GM12878 (cell line): ENCODE results near the gene SMPD2. TPM values are rescaled to one million over a fixed set of nuclear protein-coding genes. Genes with fewer than 3 reads are reported as not detected.

Experiments used
- ATAC-seq: fragments of 200-7000 bp; cut with Tn5 transposase; 3 replicates; pipeline ENCODE4 v1.9.1; 2020; ENCODE audit warnings: mild to moderate bottlenecking, moderate library complexity
- BruUV-seq: library from RNA; stranded (reverse); fragments of 400-500 nt; replicated peaks from 2 replicates; lab custom pipeline; 2021; lab: Mats Ljungman, UMichigan
- CTCF ChIA-PET: fragments of 300-600 bp; sonication (Branson Sonifier 250); formaldehyde crosslinking; extraction: SDS; loops from one replicate; lab custom pipeline; 2021; ENCODE audit warnings: inconsistent platforms; lab: Yijun Ruan, JAX
- POLR2A ChIA-PET: fragments of 350-600 bp; formaldehyde crosslinking; extraction: SDS; loops from one replicate; lab custom pipeline; 2021; ENCODE audit warnings: inconsistent platforms; lab: Charles Lee
- RAD21 ChIA-PET: fragments of 300-600 bp; sonication (Branson Sonifier 250); formaldehyde crosslinking; loops from one replicate; lab custom pipeline; 2023; ENCODE audit warnings: antibody characterized with exemption; ENCODE audit not compliant: unreplicated experiment; lab: Charles Lee
- SMC1A ChIA-PET: fragments of 300-600 bp; sonication (Branson Sonifier 250); formaldehyde crosslinking; loops from one replicate; lab custom pipeline; 2023; ENCODE audit not compliant: unreplicated experiment, uncharacterized antibody; lab: Charles Lee
- DNase-seq: peaks from one replicate; pipeline ENCODE4 v3.0.0-alpha.2; 2011; ENCODE audit warnings: low read depth, low spot score
- FAIRE-seq: peaks from 3 replicates; lab custom pipeline; 2011; peaks lifted over from hg19 to GRCh38; lab: Jason Lieb, UNC
- H2AFZ ChIP-seq: 2 replicates; pipeline ENCODE4 v1.6.0; 2011; ENCODE audit warnings: low read depth, low read length, control low read depth; ENCODE audit not compliant: control insufficient read depth
- H3K27ac ChIP-seq: 2 replicates; pipeline ENCODE4 v1.5.1; 2011; ENCODE audit warnings: control low read depth; ENCODE audit not compliant: control insufficient read depth, insufficient read depth
- H3K27me3 ChIP-seq, 2 experiments: replicated peaks in 1 of 2; 2 replicates each; pipeline versions ENCODE4 v1.6.0 to v1.6.1; 2011; ENCODE audit warnings: low read length in 1 of 2; ENCODE audit not compliant: control insufficient read depth in 2 of 2, insufficient read depth in 2 of 2
- H3K36me3 ChIP-seq, 2 experiments: 2 replicates each; pipeline ENCODE4 v1.5.1; 2011; ENCODE audit warnings: low read length in 1 of 2; ENCODE audit not compliant: control insufficient read depth in 2 of 2, insufficient read depth in 2 of 2
- H3K4me1 ChIP-seq: 2 replicates; pipeline ENCODE4 v1.6.1; 2011; ENCODE audit warnings: mild to moderate bottlenecking, low read length, moderate library complexity, mixed read lengths; ENCODE audit not compliant: control insufficient read depth, insufficient read depth
- H3K4me2 ChIP-seq: 2 replicates; pipeline ENCODE4 v1.6.0; 2011; ENCODE audit warnings: control low read depth; ENCODE audit not compliant: control insufficient read depth, insufficient read depth
- H3K4me3 ChIP-seq: fragments of 200-600 bp; sonication (generic); 2 replicates; pipeline ENCODE4 v1.5.1; 2016
- H3K79me2 ChIP-seq: 2 replicates; pipeline ENCODE4 v1.6.0; 2011; ENCODE audit warnings: low read length; ENCODE audit not compliant: control insufficient read depth, insufficient read depth
- H3K9ac ChIP-seq: 2 replicates; pipeline ENCODE4 v1.8.0; 2011; ENCODE audit warnings: low read length, control low read depth, mixed read lengths; ENCODE audit not compliant: control insufficient read depth, insufficient read depth
- H3K9me3 ChIP-seq: replicated peaks from 3 replicates; pipeline ENCODE4 v1.5.1; 2011; ENCODE audit warnings: mild to moderate bottlenecking, low read length; ENCODE audit not compliant: control insufficient read depth, insufficient read depth
- H4K20me1 ChIP-seq: 2 replicates; pipeline ENCODE4 v1.6.0; 2011; ENCODE audit not compliant: control insufficient read depth, insufficient read depth
- BHLHE40 ChIP-seq, 2 experiments: fragments of 450-650 bp in 1 of 2; IDR thresholded peaks; 2 replicates each; pipeline ENCODE4 v1.6.1; 2011 to 2017; ENCODE audit warnings: low read depth in 2 of 2, borderline replicate concordance in 1 of 2, improper control_type of control experiment in 1 of 2, low read length in 1 of 2, mild to moderate bottlenecking in 1 of 2
- EGR1 ChIP-seq, 2 experiments: IDR thresholded peaks; 1 replicate in 1 of 2; 2 replicates in 1 of 2; pipeline ENCODE4 v1.6.1; 2011 to 2012; ENCODE audit warnings: low read depth in 2 of 2, low read length in 2 of 2, borderline replicate concordance in 1 of 2, mild to moderate bottlenecking in 1 of 2, moderate library complexity in 1 of 2
- IKZF2 ChIP-seq, 2 experiments: fragments of 450-650 bp; IDR thresholded peaks; 2 replicates each; pipeline ENCODE4 v1.6.1; 2017; ENCODE audit warnings: mild to moderate bottlenecking in 2 of 2, moderate library complexity in 2 of 2
- KLF5 ChIP-seq: fragments of 450-650 bp; IDR thresholded peaks from 2 replicates; pipeline ENCODE4 v1.6.1; 2014; ENCODE audit warnings: mild to moderate bottlenecking; ENCODE audit not compliant: partially characterized antibody
- LARP7 ChIP-seq: fragments of 450-650 bp; IDR thresholded peaks from 2 replicates; pipeline ENCODE4 v1.6.1; 2017; ENCODE audit warnings: mild to moderate bottlenecking
- MYB ChIP-seq: fragments of 150-350 bp; IDR thresholded peaks from 2 replicates; pipeline ENCODE4 v1.6.1; 2014; ENCODE audit warnings: mild to moderate bottlenecking, low read depth, low read length, borderline replicate concordance
- POLR2AphosphoS5 ChIP-seq: IDR thresholded peaks from 2 replicates; pipeline ENCODE4 v1.6.1; 2011; ENCODE audit warnings: mild to moderate bottlenecking, low read length, inconsistent platforms
- RCOR1 ChIP-seq: conservative IDR thresholded peaks from 2 replicates; pipeline ENCODE4 v1.6.1; 2012; ENCODE audit warnings: low read depth, low read length, improper control_type of control experiment
- RUNX3 ChIP-seq: IDR thresholded peaks from 2 replicates; pipeline ENCODE4 v1.6.1; 2012; ENCODE audit warnings: low read length, inconsistent platforms
- SIX5 ChIP-seq: IDR thresholded peaks from 2 replicates; pipeline ENCODE4 v1.6.1; 2011; ENCODE audit warnings: mild to moderate bottlenecking, low read depth, low read length, moderate library complexity; ENCODE audit not compliant: severe bottlenecking
- SMAD1 ChIP-seq: fragments of 450-650 bp; IDR thresholded peaks from 2 replicates; pipeline ENCODE4 v1.6.1; 2018; ENCODE audit warnings: mild to moderate bottlenecking, low read depth; ENCODE audit not compliant: partially characterized antibody
- STAT1 ChIP-seq: fragments of 450-650 bp; conservative IDR thresholded peaks from 2 replicates; pipeline ENCODE4 v1.6.1; 2014; ENCODE audit warnings: antibody characterized with exemption, mild to moderate bottlenecking
- TCF3 ChIP-seq: IDR thresholded peaks from 2 replicates; pipeline ENCODE4 v1.6.1; 2012; ENCODE audit warnings: low read depth, mild to moderate bottlenecking, low read length, borderline replicate concordance; ENCODE audit not compliant: insufficient read depth
- WGBS: methylation state at CpG from one replicate; pipeline ENCODE4 v1.1.6; 2016; ENCODE audit warnings: low lambda C conversion rate; ENCODE audit not compliant: insufficient replicate concordance, insufficient coverage; ENCODE audit errors: missing lambda C conversion rate; 5-methylcytosine and 5-hydroxymethylcytosine counted together
- in situ Hi-C: fragments of 300-500 bp; cut with MboI; formaldehyde crosslinking; loops from 9 replicates; pipeline ENCODE4 v1.14.3; 2018; ENCODE audit warnings: mixed read lengths
- intact Hi-C: fragments of 100-400 bp; cut with micrococcal nuclease; formaldehyde crosslinking; loops from one replicate; pipeline ENCODE4 v1.14.2; 2022; ENCODE audit not compliant: unreplicated experiment
- polyA plus RNA-seq, 11 experiments: library from polyadenylated mRNA; depleted of rRNA in 4 of 11; unstranded in 6 of 11; stranded (reverse) in 5 of 11; fragments of >200 nt; fragmentation: Nextera tagmentation in 4 of 11; fragmentation: Illumina TruSeq in 1 of 11; extraction: Ambion mirVana in 4 of 11; extraction: Trizol in 1 of 11; gene quantifications; 1 replicate in 1 of 11; 2 replicates in 10 of 11; pipeline versions ENCODE4 v1.2.1 to v1.2.3, GENCODE V29; 2011 to 2016; ENCODE audit warnings: inconsistent platforms in 2 of 11, missing spikeins in 2 of 11, low read depth in 1 of 11
- total RNA-seq, 4 experiments: library from RNA; depleted of rRNA in 3 of 4; stranded (reverse); fragments of >200 nt in 3 of 4; fragmentation: Illumina TruSeq in 1 of 4; extraction: Trizol in 1 of 4; gene quantifications; 2 replicates each; pipeline versions ENCODE4 v1.2.1 to v1.2.3, GENCODE V29; 2013 to 2021
- TF ChIP-seq, protein P1 (sequence below): IDR thresholded peaks from 2 replicates; pipeline ENCODE4 v1.6.1; 2012; ENCODE audit warnings: low read length, inconsistent platforms

The SMPD2 gene
- total and polyA plus RNA-seq, 10 of the 15 experiments (the other 5 are each of a cell fraction or from before 2014, with no cell fraction given), result 0.06 to 15.4 (median 9.7) TPM

DNA sequence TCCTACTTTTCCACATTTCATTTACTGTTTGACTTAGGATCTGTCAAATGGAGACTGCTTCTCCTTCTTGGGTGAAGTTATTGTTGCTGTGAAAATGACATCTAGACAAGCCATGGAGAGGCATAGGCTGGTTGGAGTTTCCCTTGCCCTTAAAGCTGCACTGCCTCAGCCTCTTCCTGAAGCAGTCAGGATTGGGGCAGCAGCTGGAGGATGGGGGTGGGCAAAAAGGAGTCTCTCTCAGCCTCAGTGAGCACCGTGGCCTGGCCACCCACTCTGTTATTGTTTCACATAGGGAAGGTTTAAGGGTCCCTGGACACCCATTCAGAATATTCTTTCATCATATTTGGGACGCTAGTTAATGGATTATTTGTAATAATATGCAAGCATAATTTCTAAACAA is 50.2 kb downstream of the SMPD2 start:
- intact Hi-C loops (no loop called here), in situ Hi-C loops (no loop called here)
- Histone ChIP-seq H3K4me1 (no peaks in the 10 kb centered on the region), H2AFZ (no peak overlapping the region; the same call in 1 of the 2 replicates), H3K4me2 (no peak overlapping the region), H3K27me3 (no peaks in the 10 kb centered on the region; a peak in 1 of 4 replicates), H3K9me3 (no peaks in the 10 kb centered on the region), H3K27ac (no peak overlapping the region), H3K9ac (no peak overlapping the region), H3K79me2 (no peaks in the 10 kb centered on the region), H4K20me1 (no peaks in the 10 kb centered on the region), H3K4me3 (no peak overlapping the region), H3K36me3 (no peaks in the 10 kb centered on the region)
- SMC1A ChIA-PET, result interaction anchor here (1.1 to 2.5 kb wide), 7 partner anchors 11 to 203 kb away, joined by 3 to 12 read pairs (median 5); partner anchors contain the start of genes MICAL1, PPIL6 and SMPD2
- TF ChIP-seq BHLHE40 (IDR thresholded peaks at IDR 0.05; ENCODE audit: borderline replicate concordance in 1 of 2, low read depth in 2 of 2, low read length in 1 of 2) (no peak), RCOR1 (no peak), SMAD1 (no peak)
- POLR2A ChIA-PET, result interaction anchor here (0.7 to 1.7 kb wide), 3 partner anchors 49 to 840 kb away, joined by 3 to 10 read pairs (median 5); no protein-coding TSS in a partner anchor
- no TSS peak for BruUV-seq
- CTCF ChIA-PET, result interaction anchor here (0.6 to 1.3 kb wide), 3 partner anchors 206 to 1009 kb away, joined by 3 to 5 read pairs (median 4); no protein-coding TSS in a partner anchor
- FAIRE-seq, result no peak
- peak; percentile 50 for ATAC-seq
- RAD21 ChIA-PET, result interaction anchor here (0.7 to 2.0 kb wide), 11 partner anchors 8 to 1042 kb away, joined by 3 to 7 read pairs (median 4); partner anchors contain the start of genes AK9 and FIG4
- WGBS, result 48% methylated on average over 2 of the region's 2 CpGs
- no peak for DNase-seq

DNA sequence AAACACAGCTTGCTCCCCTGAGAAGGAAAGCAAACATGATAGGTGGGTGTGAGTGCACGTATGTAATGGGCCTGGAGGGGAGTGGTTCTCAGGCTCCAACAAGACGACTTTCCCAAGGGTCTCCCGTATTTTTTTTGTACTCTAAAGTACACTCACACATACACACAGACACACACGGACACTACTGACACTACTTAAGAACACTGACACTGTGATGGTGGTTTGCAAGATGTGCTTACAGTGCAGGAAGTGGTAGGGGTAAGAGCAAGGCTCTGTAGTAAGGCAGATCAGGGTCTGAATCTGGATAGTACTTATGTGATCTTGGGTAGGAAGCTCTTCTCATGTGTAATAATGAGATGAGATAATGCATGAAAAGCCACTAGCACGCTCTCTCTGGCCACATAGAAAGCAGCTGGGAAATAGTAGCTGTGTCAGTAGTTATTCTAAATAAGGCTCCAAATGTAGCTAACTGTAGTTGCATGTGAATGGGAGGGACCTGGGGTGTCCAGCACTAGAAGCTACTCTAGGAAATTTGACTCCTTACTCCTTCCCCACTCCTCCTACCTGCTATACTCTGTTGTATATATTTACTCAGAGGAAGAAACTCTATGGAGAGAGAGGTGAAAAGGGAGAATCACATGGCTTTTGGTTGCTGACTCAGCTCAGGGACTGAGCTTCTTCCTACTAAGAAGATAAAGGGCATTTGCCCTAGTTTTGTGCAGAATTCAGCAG is 50.8 kb downstream of the SMPD2 start:
- no peaks in the 10 kb centered on the region for H3K9me3 ChIP-seq
- SMC1A ChIA-PET, result interaction anchor here (0.9 to 2.5 kb wide), 12 partner anchors 12 to 202 kb away, joined by 3 to 12 read pairs (median 4); partner anchors contain the start of genes MICAL1, PPIL6 and SMPD2
- intact Hi-C loops (no loop called here), in situ Hi-C loops (no loop called here)
- H3K4me2 ChIP-seq, result no peak overlapping the region
- FAIRE-seq (no peak), DNase-seq (no peak), ATAC-seq (peak; percentile 89)
- no peak overlapping the region for H3K4me3 ChIP-seq
- BruUV-seq, result no TSS peak
- POLR2A ChIA-PET, result interaction anchor here (0.6 to 1.7 kb wide), 8 partner anchors 31 to 840 kb away, joined by 3 to 10 read pairs (median 5); partner anchors contain the start of gene MICAL1
- H2AFZ ChIP-seq, result peak overlapping the region; percentile 5; the same call in 1 of the 2 replicates
- RAD21 ChIA-PET, result interaction anchor here (0.7 to 2.0 kb wide), 12 partner anchors 9 to 1042 kb away, joined by 3 to 7 read pairs (median 4); partner anchors contain the start of genes AK9 and FIG4
- no peaks in the 10 kb centered on the region for H3K4me1 ChIP-seq
- CTCF ChIA-PET, result interaction anchor here (0.6 to 1.4 kb wide), 5 partner anchors 9 to 1009 kb away, joined by 3 to 5 read pairs (median 4); no protein-coding TSS in a partner anchor
- no peak overlapping the region for H3K27ac ChIP-seq
- no peaks in the 10 kb centered on the region for H4K20me1 ChIP-seq
- H3K79me2 ChIP-seq, result no peaks in the 10 kb centered on the region
- no peaks in the 10 kb centered on the region; a peak in 1 of 4 replicates for H3K27me3 ChIP-seq
- 15% methylated on average over 5 of the region's 5 CpGs for WGBS
- H3K9ac ChIP-seq, result no peak overlapping the region
- no peaks in the 10 kb centered on the region for H3K36me3 ChIP-seq
- TF ChIP-seq BHLHE40 (IDR thresholded peaks at IDR 0.05; ENCODE audit: borderline replicate concordance in 1 of 2, low read depth in 2 of 2, low read length in 1 of 2) (0 out of 4 replicates have a peak, but pooled peaks of 1 of the 2 experiments have one; percentile 11), RUNX3 (peak; percentile 69), KLF5 (no peak), EGR1 (IDR thresholded peaks at IDR 0.05; ENCODE audit: borderline replicate concordance in 1 of 2, low read depth in 2 of 2, low read length in 2 of 2) (no peak), MYB (no peak), POLR2AphosphoS5 (no peak), TCF3 (no peak), SIX5 (no peak), STAT1 (no peak), LARP7 (no peak), IKZF2 (IDR thresholded peaks at IDR 0.05) (no peak)
- TF ChIP-seq, protein P1, sequence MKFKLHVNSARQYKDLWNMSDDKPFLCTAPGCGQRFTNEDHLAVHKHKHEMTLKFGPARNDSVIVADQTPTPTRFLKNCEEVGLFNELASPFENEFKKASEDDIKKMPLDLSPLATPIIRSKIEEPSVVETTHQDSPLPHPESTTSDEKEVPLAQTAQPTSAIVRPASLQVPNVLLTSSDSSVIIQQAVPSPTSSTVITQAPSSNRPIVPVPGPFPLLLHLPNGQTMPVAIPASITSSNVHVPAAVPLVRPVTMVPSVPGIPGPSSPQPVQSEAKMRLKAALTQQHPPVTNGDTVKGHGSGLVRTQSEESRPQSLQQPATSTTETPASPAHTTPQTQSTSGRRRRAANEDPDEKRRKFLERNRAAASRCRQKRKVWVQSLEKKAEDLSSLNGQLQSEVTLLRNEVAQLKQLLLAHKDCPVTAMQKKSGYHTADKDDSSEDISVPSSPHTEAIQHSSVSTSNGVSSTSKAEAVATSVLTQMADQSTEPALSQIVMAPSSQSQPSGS, result 0 out of 2 replicates have a peak, but pooled peaks have one; percentile 63
